Esophagus squamous epithelium (tissue), 5 donors: Measurements from ENCODE around the gene RASSF3. TPM values are rescaled to one million over a fixed set of nuclear protein-coding genes. Genes with fewer than 3 reads are reported as not detected.

ENCODE experiments used
- DNase-seq: peaks from one replicate; lab custom pipeline; 2025; lab: John Stamatoyannopoulos, UW
- H3K27ac ChIP-seq, 4 donors: fragments of 200-600 bp; sonication (generic); one replicate each; pipeline ENCODE4 v1.5.1; 2016 to 2019; ENCODE audit warnings: mild to moderate bottlenecking in 1 of 4
- H3K27me3 ChIP-seq, 4 donors: fragments of 200-600 bp; sonication (generic); 1 replicate in 3 of 4; 2 replicates in 1 of 4; pipeline versions ENCODE4 v1.5.1 to v1.6.0; 2017 to 2021; ENCODE audit warnings: antibody characterized with exemption in 1 of 4
- H3K36me3 ChIP-seq, 3 donors: fragments of 200-600 bp; sonication (generic); one replicate each; pipeline ENCODE4 v1.5.1; 2016 to 2019
- H3K4me1 ChIP-seq, 3 donors: fragments of 200-600 bp; sonication (generic); one replicate each; pipeline ENCODE4 v1.5.1; 2017 to 2019
- H3K4me3 ChIP-seq, 4 donors: fragments of 200-600 bp; sonication (generic); 1 replicate in 3 of 4; 2 replicates in 1 of 4; pipeline ENCODE4 v1.5.1; 2016 to 2019; ENCODE audit warnings: mild to moderate bottlenecking in 2 of 4, moderate library complexity in 1 of 4
- H3K9me3 ChIP-seq, 3 donors: fragments of 200-600 bp; sonication (generic); one replicate each; pipeline ENCODE4 v1.5.1; 2016 to 2019
- POLR2A ChIP-seq, 4 donors: fragments of 450-650 bp; IDR thresholded peaks; one replicate each; pipeline ENCODE4 v1.6.1; 2017; ENCODE audit warnings: antibody characterized with exemption in 4 of 4, mild to moderate bottlenecking in 4 of 4, moderate library complexity in 3 of 4
- WGBS, 2 donors: methylation state at CpG; one replicate each; pipeline ENCODE4 v1.1.5; 2018; 5-methylcytosine and 5-hydroxymethylcytosine counted together
- intact Hi-C: fragments of 100-400 bp; cut with DNase I; formaldehyde crosslinking; loops from one replicate; pipeline ENCODE4 v1.15.0; 2022
- total RNA-seq, 4 donors: library from RNA; depleted of rRNA; stranded (reverse); fragments of >200 nt; gene quantifications; one replicate each; pipeline ENCODE4 v1.1.0, GENCODE V29; 2016
- TF ChIP-seq, protein P1 (sequence below), 6 experiments: fragments of 450-650 bp in 4 of 6; fragments of 200-600 bp in 2 of 6; sonication (generic) in 2 of 6; IDR thresholded peaks; one replicate each; pipeline ENCODE4 v1.5.1; 2016 to 2019; ENCODE audit warnings: antibody characterized with exemption in 6 of 6, mild to moderate bottlenecking in 4 of 6, moderate library complexity in 4 of 6
- donor health status: DM: yes; HTN: yes; CAD: no.

Gene RASSF3
- total RNA-seq, 4 donors from 2014 or later = 10.4 to 44.4 (median 15.5) TPM

DNA sequence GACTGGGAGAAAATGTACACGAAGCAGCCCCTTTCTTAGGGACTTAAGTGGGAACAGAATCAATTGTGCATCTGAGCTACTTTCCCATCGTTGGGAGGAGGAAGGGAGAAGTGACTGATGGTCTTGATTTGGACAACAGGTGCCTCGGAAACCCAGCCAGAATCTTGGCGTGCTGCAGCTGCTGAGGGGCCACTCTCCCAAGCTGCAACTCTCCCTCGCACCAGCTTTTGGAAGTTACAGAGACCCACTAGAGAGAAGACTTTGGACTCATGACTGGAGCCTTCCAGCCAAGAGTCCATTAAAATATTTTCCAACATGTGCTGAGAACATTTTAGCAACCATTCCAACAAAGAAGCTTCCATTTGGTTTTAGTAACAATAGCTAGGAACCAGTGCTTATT lies 96.6 kb downstream of the RASSF3 start:
- 66 to 82% methylated on average over 5 of the region's 5 CpGs for WGBS, 2 donors
- no peaks in the 10 kb centered on the region for H3K4me1 ChIP-seq
- no peak for DNase-seq
- no peak overlapping the region for H3K27ac ChIP-seq
- H3K4me3 ChIP-seq = no peak overlapping the region
- no peaks in the 10 kb centered on the region for H3K27me3 ChIP-seq
- intact Hi-C loops = no loop called here
- H3K36me3 ChIP-seq = peaks cover 0 to 3% (median 0%) of the 10 kb centered on the region in 3 donors
- H3K9me3 ChIP-seq = no peaks in the 10 kb centered on the region
- TF ChIP-seq, protein P1, sequence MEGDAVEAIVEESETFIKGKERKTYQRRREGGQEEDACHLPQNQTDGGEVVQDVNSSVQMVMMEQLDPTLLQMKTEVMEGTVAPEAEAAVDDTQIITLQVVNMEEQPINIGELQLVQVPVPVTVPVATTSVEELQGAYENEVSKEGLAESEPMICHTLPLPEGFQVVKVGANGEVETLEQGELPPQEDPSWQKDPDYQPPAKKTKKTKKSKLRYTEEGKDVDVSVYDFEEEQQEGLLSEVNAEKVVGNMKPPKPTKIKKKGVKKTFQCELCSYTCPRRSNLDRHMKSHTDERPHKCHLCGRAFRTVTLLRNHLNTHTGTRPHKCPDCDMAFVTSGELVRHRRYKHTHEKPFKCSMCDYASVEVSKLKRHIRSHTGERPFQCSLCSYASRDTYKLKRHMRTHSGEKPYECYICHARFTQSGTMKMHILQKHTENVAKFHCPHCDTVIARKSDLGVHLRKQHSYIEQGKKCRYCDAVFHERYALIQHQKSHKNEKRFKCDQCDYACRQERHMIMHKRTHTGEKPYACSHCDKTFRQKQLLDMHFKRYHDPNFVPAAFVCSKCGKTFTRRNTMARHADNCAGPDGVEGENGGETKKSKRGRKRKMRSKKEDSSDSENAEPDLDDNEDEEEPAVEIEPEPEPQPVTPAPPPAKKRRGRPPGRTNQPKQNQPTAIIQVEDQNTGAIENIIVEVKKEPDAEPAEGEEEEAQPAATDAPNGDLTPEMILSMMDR (IDR thresholded peaks at IDR 0.05) = no peak
- no peak for TF ChIP-seq POLR2A (IDR thresholded peaks at IDR 0.05)

DNA sequence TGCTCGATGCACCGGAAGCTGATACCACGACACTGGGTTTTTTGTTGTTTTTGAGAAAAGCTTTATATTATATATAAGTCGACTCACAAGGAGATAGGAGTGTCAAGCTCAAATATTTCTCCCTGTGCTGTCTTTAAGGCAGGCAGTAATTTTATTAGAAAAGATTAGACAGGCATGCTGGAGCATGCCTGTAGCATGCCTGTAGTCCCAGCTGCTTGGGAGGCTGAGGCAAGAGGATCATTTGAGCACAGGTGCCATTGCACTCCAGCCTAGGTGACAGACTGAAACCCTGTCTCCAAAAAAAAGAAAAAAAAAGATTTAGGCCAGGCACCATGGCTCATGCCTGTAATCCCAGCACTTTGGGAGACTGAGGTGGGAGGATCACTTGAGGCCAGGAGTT lies 97.1 kb downstream of the RASSF3 start:
- intact Hi-C loops = no loop called here
- H3K27me3 ChIP-seq = no peaks in the 10 kb centered on the region
- peaks cover 0 to 8% (median 0%) of the 10 kb centered on the region in 3 donors for H3K36me3 ChIP-seq
- WGBS, 2 donors = 81 to 91% methylated on average over 4 of the region's 4 CpGs
- no peak for TF ChIP-seq POLR2A (IDR thresholded peaks at IDR 0.05)
- TF ChIP-seq, protein P1 (IDR thresholded peaks at IDR 0.05) = no peak
- no peaks in the 10 kb centered on the region for H3K4me1 ChIP-seq
- no peak for DNase-seq
- H3K4me3 ChIP-seq = no peak overlapping the region
- no peak overlapping the region for H3K27ac ChIP-seq
- no peaks in the 10 kb centered on the region for H3K9me3 ChIP-seq

DNA sequence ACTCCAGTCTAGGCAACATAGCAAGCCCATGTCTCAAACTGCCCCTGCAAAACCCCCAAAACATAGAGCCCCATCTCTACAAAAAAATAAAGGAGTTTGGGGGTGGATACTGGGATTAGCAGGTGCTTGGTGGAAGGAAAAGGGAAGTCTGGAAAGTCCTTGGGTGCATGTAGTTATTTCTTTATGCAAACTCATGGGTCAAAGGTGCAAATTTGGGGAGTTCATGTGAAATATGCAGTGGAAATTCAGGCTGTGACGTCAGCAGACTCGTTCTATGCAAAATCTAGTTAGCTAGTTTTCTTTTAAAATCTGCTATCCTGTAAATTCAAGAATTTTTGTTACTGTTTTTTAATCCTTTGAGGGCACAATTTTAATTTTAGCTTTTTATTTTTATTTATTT lies 97.6 kb downstream of the RASSF3 start:
- no peaks in the 10 kb centered on the region for H3K27me3 ChIP-seq
- no peaks in the 10 kb centered on the region for H3K4me1 ChIP-seq
- peaks cover 0 to 14% (median 0%) of the 10 kb centered on the region in 3 donors for H3K36me3 ChIP-seq
- intact Hi-C loops = no loop called here
- no peak for TF ChIP-seq POLR2A (IDR thresholded peaks at IDR 0.05)
- TF ChIP-seq, protein P1 (IDR thresholded peaks at IDR 0.05) = no peak
- H3K4me3 ChIP-seq = no peak overlapping the region
- H3K9me3 ChIP-seq = no peaks in the 10 kb centered on the region
- WGBS, 2 donors = 88 to 92% methylated on average over 2 of the region's 2 CpGs
- no peak overlapping the region for H3K27ac ChIP-seq
- no peak for DNase-seq

DNA sequence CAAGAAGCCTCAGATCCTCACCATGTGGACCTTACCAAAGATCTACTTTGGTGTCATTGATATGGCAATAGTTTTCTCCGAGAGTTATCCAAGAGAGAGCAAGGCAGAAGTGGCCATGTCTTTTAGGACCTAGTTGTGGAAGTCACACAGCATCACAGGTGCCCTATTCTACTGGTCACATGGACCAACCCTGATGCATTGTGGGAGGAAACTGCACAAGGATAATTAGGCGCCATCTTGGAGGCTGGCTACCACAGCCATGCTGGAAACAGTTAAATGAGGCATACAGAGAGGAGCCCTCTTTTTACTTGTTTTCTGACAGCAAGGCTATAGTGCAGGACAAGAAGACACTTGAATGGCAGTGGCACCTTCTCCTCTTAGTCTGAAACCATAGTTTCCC lies 99.1 kb downstream of the RASSF3 start:
- peaks cover 0 to 28% (median 3%) of the 10 kb centered on the region in 3 donors for H3K36me3 ChIP-seq
- TF ChIP-seq, protein P1 (IDR thresholded peaks at IDR 0.05) = no peak
- TF ChIP-seq POLR2A (IDR thresholded peaks at IDR 0.05) = no peak
- H3K9me3 ChIP-seq = no peaks in the 10 kb centered on the region
- no peak for DNase-seq
- no peaks in the 10 kb centered on the region for H3K4me1 ChIP-seq
- intact Hi-C loops = no loop called here
- 80 to 100% methylated on average over 1 of the region's 2 CpGs for whole genome bisulfite sequencing, 2 donors
- no peaks in the 10 kb centered on the region for H3K27me3 ChIP-seq
- H3K4me3 ChIP-seq = no peak overlapping the region
- no peak overlapping the region for H3K27ac ChIP-seq

DNA sequence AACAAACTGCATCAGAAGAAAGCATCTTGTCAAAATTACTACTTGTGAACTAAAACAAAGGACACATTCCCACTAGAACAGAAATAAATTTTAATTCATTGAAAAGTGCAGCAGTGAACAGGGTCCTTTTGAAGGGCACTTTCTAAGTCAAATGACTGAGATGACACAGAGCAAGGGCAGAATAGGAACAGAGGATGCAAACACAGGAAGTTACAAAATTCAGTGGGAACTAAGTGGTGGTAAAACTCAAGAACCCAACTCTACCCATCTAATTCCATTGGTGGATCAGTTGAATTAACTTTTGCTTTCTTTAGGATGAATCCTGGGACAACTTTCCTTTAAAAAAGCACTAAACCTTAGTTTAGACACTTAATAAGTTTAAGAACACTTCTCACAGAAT lies 103.1 kb downstream of the RASSF3 start:
- H3K27ac ChIP-seq = no peak overlapping the region
- no peaks in the 10 kb centered on the region for H3K9me3 ChIP-seq
- no peak for TF ChIP-seq POLR2A (IDR thresholded peaks at IDR 0.05)
- TF ChIP-seq, protein P1 (IDR thresholded peaks at IDR 0.05) = no peak
- no peaks in the 10 kb centered on the region for H3K4me1 ChIP-seq
- H3K36me3 ChIP-seq = peaks cover 0 to 67% (median 16%) of the 10 kb centered on the region in 3 donors
- H3K27me3 ChIP-seq = no peaks in the 10 kb centered on the region
- DNase-seq = no peak
- intact Hi-C loops = no loop called here
- H3K4me3 ChIP-seq = no peak overlapping the region
